GM19452 (cell line): ENCODE measurements around the gene ZNF76.

Source experiments
- ATAC-seq: cut with Tn5 transposase; IDR thresholded peaks from one replicate; pipeline ENCODE4 v1.9.1; 2021; ENCODE audit not compliant: unreplicated experiment

Gene ZNF76

DNA sequence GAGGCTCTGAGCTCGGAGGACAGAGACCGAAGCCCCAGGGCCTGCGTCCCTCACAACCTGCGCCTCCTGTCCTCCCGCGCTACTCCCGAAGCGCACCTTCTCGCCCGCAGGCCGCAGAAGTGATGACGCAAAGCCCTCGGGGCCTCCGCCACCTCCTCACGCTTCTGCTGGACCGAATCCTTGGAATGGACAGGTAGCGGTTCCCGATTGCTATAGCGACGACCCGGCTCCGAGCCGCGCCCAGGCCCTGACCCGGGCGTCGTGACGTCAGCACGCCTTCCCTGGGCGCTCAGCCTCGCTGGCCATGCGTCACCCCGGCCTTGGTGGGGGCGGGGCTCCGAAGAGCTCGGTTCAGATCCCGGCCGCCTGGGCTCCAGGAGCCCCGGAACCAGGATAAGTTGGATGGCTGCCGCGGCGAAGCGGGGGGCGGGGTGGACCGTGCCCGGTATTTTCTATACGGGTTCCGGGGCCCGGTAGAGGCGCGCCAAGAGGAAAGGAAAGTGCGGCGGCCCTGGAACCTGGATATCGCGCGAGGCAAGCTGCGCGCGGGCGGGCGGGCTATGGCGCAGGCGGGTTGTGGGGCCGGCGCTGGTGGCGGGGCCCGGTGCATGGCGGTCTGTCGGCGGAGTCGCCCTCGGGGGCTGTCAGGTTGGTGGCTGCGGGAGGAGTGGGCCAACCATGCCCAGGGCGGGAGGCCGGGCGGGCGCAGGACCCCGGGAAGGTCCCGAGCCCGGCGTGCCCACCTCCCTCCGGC, at the start of gene ZNF76:
TSS of gene ZNF76 (plus strand) at position 542 of the 754 bp plus-strand sequence. CDS start 21,417 bp downstream, outside the sequence.
- ATAC-seq = peak; percentile 90

DNA sequence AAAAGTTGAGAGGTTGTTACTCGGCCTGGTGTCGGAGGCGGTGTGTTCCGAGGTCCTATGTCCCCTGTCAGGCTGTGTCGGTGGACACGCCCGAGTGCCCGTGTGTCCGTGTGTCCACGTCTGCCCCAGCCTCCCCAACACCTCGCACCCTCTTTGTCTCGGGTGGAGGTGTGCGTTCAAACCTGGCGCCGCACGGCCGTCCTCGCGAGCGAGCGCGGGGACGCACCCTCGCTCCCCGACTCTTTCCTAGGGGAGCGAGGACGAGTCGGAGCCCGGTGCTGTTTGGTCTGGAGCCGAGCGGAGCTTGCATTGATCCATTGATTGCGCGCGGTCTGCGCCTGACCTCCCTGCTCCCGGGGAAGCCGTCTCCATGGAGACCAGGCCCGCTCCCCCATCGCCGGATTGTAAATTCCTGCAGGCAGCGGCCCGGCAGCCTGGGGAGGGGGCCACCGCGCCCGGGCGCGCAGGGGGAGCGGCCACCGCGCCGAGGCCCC, 46.2 kb upstream of the ZNF76 start:
- ATAC-seq = no peak

DNA sequence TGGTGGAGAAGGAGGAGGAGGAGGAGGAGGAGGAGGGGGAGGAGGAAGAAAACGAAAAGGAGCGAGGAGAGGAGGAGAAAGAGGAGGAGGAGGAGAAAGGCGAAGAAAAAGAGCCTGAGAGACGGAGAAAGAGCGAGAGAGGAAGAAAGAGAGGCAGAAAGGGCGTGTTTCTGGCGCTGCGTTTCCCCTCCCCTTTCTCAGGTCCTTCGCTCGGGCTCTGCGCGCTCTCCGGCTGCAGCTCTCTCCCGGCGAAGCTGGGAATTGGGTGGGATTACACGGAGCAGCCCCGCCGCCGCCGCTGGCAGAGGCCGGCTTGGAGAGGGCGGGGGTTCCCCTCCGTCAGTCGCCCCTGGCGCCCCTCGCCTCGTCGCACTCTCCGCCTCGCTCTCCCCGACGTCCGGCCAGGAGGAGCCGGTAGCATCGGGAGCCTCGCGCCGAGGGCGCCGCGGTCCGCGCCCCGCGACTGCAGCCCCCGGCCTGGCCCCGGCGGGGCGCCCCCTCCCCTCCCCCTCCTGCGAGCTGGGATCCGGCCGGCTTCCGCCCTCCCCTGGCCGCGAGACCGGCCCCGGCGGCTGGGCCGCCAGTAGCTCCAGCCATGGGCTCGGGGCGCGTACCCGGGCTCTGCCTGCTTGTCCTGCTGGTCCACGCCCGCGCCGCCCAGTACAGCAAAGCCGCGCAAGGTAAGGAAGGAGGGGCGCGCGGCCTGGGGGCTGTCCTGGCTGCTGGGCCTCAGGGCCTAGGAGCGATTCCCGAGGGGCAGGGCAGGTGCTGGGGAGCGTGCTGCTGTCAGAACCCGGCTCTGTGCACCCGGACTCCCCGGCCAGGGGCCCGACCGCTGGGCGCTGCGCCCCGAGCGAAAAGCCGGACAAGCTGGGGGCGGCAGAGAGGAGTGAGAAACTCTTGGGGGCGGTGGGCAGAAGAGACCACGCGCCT, 45.4 kb upstream of the ZNF76 start, which contains the start of gene SCUBE3:
TSS of gene SCUBE3 (plus strand) at position 133 of the 933 bp plus-strand sequence. CDS start at position 596, 463 bp downstream.
- ATAC-seq = no peak

DNA sequence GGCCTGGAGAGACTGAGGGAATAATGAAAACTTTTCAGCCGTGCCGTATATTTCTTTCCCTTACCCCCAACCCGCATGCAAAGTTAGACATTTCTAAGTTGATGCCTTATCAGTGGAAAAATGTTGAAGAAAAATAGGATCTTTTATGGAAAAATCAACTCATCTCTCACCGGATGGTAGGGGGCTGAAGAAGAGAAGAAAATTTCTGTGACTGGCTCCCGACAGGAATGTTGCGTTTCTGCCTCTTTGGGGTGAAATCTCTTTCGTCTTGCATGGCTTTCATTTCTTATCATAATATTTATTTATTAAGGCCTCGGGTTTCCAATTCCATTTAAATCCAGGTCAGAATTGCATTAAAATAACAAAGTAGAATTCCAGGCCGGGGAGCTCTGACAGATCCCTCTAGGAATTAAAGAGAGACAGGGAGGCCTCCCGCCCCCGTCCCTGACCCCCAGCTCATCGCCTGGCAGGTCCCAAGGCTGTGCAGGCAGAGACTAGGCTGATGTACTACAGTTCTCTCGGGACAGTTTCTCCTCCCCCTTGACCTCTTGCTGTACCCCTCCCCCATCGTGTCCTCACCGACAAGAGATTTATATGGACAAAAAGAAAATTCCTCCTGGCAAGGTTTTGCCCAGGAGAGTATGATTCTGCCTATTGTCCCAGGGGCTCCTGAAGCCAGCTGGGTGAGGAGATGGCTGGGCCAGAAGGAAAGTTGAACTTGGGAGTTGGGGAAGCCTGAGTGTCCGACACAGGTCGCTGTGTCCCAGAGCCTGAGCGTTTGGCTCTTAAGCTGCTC, 44.5 kb upstream of the ZNF76 start:
- no peak for ATAC-seq

DNA sequence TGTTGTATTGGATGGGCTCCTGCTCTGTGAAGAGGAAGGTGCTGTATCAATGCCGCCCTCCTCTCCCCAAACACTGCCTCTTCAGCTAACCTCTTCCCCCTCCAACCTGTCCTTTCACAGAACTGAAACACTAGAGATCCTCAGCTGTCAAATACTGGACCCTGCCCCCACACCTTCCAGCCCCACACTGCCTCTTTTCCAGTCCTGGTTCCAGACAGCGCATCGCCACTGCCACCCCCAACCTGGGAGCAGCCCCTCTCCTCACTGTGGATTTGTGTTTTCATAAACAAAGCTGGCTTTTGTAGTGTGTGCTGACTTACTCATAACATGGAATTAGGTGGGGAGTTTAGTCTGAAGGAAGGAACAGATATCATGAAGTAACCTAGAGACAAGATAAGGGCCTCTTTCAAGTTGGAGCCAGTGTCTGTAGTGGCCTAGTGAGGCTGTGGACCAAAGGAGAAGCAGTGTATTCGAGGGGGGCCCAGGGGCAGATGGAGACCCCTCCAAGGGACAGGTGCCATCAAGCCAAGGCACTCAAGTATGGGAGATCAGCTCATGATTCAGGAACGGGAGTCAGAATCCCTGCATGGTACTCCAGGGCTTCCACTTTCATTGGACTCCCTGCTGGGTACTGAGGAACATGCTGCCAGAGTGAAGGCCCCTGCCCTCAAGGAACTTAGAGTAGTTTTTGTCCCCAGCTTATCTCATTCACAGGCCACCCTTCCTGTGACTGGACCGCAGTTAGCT, 43.7 kb upstream of the ZNF76 start:
- no peak for ATAC-seq

DNA sequence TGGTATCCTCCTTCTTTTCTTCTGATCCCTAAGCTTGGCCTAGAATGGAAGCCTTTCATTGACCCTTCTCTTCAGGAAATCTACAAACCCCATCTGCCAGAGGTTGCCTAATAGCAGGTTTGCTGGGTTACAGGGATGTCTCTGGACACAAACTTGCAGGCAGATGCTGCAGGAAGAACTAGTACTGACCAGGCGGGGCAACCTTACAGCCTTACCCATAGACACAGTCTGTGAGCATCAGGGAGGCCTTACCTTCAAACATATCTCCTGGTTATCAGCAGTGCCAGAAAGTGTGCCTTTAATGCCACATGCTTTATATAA, 43.2 kb upstream of the ZNF76 start:
- no peak for ATAC-seq

DNA sequence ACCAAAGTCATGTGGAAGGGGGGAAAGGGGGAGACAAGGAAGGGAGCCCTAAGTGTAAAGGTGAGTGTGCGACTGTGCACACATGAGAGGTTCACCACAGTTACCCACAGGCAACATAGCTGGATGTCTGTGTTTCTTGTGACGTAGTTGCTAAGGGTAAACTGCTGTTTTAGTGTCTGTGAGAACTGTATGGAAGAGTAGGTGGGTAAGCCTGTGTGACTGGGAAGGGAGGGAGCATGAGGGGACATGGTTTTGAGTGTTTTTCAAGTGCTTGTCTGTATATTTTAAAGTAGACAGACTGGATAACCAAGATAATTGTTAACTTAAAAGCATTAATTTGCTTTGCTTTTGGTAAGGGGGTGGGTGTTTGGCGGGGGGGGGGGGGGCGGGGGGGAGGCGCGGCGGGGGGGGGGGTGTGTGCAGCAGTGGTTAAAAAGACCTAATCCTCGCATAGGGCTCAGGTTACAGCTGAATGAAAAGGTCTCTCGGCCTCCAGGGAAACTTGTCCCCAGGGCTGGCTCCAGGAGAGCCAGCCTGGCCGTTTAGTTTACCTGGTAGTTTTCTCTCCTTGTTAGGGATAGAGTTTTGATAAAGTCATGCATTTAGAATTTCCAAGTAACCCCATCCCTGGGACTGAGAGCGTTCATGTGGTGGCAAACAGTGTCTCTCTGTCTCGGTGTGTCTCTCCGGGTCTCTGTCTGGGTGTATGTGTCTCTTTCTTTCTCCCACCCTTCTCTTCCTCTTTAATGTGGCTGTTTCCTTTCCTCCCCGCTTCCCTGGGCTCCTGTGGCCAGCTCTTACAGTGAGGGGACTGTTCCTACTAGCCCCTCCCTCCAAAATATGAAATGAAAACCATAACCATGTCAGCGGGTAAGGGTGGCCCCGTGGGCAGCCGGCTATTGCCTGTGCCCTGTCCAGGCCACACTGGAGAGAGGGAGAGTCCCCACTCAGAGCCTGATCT, 42.4 kb upstream of the ZNF76 start:
- no peak for ATAC-seq

DNA sequence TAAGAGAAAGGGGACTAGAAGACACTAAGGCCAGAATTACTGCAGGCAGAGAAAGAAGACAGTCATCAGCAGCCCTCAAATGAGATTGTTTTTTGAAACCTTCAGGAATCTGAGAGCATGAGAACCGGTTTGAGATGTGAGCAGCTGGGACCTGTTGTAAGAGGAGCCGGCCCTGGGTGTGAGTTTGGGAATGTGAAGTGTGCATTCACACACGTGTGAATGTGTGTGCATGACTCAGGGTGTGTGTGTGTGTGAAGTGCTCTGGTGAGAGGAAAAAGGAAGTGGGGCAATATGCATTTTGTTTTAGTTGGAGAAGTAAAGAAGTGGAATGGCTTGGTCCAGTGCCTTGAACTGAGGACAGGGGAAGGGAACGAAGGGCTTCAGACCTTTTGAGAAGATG, 41.5 kb upstream of the ZNF76 start:
- no peak for ATAC-seq

DNA sequence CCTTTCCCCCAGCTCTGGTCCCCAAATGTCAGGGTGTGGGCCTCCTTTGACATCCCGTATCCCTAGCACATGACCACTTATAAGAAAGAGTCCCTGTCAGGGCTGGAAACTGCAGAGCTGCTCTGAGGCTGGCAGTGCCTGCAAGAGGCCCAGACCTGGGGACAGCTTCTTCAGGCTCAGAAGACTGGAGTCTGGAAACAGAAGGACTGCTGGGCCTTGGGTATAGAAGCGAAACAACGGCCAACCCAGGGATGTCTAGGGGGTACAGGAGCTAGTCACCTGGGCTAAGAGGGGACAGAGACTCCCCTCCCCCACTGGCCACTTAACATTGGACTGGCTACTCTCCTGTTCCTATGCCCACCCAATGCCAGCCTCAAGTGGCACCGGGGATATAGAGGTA, 41.1 kb upstream of the ZNF76 start:
- no peak for ATAC-seq

DNA sequence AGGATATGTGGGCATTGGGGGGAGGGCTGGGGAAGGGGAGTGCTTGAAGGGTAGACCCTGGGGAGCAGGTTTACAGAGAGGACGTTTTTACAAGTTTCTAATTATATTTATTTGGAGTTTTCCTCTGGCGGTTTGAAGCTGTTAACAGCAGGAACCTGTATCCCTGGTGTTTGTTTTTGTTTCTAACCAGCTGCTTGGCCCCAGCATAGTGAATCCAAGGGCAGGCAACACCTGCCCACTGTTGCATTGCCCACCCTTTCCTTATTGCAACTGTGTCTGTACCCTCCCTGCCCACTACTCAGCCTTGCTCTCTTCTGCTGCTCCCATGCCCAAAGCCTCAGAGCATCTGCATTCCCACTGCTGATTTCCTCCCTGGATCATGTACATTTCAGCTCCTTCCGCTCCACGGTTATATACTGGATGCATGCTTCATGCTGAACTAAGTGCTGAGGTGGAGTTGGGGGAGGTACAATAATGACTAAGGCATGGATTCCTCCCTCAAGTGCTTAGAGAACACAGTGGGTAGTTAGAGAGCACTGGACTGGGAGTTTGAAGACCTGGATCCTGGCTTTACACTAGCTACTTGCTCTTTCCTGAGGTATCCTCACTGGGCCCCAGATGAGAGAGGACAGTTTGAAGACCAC, 39.7 kb upstream of the ZNF76 start:
- no peak for ATAC-seq

DNA sequence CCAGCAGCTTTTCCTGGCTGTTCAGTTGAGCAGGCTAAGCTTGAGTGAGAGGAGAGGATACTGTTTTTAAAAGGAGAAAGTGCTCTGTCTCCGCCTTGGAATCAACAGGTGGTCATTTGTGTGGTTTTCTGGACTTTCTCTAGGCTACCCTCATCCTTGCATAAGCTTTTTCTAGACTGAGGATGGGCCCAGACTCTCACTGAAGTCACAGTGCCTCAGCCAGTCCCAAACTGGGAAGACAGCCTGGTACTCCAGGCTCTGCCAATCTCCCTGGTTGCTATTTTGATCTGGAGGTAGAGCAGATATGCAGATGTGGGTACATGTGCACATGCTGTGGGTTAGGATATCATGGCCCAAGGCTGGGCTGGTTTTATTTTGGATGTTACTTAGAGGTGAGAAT, 38.8 kb upstream of the ZNF76 start:
- ATAC-seq = no peak

DNA sequence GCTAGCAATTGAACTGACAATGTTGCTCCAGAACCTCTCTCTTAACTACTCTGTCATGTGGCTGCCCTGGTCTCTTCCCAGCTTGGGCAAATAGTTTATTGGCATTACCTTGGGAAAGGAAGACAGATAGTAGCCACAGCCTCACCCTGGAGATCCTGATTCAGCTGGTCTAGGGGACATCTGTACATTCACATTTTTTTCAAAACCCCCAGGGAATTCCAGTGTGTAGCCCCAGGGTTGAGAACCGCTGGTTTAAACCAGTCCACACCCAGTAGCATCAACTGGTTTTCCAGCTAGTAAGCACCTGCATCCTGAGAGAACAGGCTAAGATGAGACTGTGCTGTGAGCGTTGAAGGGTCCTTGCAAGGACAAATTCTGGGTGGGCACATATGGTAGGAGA, 36.1 kb upstream of the ZNF76 start:
- no peak for ATAC-seq

DNA sequence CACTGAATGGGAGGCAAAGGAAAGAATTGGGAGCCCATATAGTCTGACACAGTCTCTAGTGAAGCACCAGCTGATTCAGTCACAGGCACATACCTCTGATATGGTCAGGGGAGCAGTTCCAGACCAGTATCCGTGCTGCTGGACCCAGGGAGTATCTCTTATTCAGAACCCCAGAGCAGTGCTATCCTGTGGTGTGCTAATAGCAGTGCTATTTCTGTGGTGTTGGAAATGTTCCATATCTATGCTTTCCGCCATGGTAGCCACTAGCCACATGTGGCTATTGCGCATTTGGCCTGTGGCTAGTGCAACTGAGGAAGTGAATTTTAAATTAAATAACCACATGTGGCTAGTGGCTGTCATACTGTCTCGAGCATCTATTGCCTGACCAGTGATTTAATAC, 34.8 kb upstream of the ZNF76 start:
- no peak for ATAC-seq

DNA sequence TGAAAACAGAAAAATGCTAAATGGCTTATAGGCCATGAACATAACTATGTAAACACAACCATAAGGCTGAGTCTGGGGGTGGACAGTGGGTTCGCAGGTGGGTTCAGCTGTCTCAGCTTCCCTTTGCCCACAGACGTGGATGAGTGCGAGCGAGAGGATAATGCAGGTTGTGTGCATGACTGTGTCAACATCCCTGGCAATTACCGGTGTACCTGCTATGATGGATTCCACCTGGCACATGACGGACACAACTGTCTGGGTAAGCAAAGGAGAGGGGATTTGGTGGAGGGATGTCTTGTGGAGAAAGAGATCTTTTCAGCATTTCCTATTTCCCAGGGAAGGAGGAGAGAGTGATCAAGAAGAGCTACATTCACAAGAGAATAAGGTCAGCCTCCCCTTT, 31.1 kb upstream of the ZNF76 start:
- ATAC-seq = no peak

DNA sequence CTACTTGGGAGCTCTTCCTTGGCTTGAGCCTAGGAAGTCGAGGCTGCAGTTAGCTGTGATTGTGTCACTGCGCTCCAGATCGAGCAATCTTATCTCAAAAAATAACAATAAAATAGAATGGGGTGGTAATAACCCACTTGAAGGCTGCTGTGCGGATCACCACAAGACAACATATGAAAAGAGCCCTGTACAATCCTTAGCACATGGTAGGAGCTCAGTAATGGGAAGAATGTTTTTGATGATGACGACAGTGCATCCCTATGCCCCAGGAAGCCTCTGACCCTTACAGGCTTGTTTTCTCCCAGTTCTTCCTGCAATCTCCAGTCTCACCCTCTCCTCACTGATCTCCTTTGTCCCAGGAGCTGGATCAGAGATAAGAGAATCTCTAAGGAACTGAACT, 30.2 kb upstream of the ZNF76 start:
- ATAC-seq = no peak

DNA sequence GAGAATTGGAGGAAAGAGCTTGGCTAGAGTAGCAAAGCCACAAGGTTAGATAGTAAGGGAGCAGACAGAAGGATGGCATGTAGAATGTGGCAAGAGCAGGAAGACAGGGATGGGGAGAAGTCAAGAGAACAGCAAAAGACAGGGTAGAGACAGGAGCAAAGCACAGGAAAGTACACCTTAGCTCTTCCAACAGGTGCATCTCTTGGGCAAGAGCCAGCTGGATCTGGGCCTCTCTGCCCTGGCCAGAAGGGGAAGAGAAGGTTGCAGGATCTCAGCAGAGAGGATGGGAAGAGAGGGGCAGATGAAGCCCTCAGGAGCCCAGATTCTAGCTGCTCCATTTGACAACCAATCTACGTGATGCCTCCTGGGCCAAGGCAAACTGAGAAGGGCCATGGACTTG, 29.0 kb upstream of the ZNF76 start:
- ATAC-seq = no peak

DNA sequence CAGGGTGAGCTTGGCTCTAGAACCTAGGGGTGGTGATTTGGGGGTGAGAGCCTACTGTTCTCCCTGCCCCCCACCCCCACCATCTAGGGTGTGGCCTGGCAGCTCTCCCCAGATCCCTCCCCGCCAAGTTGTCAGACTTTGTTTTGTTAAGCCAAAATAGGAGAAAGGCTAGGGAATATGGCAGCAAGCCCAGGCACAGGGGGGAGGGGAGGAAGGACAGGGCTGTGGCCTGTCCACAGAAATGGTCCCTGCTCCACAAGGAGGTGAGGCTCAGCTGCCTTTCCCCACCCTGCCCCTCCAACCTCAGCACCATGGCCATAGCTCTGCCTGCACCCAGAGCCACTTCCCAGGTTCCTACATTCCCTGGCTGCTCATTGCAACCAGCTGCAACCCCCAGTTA, 28.6 kb upstream of the ZNF76 start:
- ATAC-seq = no peak

DNA sequence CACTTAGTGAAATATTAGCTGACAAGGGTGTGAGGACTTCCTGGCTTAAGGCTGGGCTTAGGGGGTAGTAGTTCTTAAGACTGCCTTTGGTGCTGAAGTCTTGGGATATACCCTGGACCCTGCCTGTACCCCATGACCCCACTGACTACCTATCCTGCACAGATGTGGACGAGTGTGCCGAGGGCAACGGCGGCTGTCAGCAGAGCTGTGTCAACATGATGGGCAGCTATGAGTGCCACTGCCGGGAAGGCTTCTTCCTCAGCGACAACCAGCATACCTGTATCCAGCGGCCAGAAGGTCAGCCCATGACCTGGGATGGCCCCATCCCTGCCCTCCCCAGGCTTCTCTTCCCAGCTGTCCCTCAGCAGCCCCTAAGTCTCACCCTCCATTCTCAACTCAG, 28.0 kb upstream of the ZNF76 start:
- ATAC-seq = no peak

DNA sequence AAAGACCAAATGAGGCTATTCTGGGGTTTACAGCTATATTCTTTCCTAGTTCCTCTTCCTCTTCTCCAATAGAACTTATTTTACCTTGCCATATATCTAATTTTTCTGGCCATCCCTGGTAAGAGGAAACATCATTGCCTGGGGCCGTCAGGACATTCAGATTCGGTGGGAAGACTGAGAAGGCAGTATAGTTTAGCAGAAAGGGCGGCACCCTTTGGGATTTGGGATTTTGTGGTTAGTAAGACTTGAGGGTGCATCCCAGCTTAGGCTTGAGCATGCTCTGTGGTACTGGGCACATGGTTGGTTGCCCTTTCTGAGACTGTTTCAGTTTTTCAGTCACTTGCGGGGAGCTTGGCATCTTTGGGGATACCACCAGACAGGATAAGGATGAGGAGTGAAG, 24.6 kb upstream of the ZNF76 start:
- ATAC-seq = no peak
